ENCODE results near the gene HS3ST4. TPM values are rescaled to one million over a fixed set of nuclear protein-coding genes. Genes with fewer than 3 reads are reported as not detected.

Gene HS3ST4
- total and polyA plus RNA-seq, 10 of the 15 experiments (the other 5 are each of a cell fraction or from before 2014, with no cell fraction given) = 0.05 TPM; not detected in 9

DNA sequence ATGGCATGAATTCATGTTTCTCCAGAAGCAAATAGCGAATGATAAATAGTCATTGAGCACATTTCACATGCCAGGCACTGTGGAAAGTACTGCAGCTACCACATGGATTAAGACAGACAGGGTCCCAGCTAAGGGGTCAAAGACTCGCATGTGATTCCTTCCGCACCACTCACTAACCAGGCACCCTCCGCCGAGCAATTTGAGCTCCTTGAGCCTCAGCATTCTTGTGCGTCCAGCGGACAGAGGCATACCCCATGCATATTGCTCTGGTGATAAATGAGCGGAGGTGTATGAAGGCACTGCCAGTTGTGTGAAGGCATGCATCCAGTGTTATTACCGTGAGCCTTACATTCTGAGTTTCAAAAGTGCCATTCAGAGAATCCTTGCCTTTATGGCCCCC is 358.7 kb downstream of the HS3ST4 start (continued):
- TF ChIP-seq, protein P1, sequence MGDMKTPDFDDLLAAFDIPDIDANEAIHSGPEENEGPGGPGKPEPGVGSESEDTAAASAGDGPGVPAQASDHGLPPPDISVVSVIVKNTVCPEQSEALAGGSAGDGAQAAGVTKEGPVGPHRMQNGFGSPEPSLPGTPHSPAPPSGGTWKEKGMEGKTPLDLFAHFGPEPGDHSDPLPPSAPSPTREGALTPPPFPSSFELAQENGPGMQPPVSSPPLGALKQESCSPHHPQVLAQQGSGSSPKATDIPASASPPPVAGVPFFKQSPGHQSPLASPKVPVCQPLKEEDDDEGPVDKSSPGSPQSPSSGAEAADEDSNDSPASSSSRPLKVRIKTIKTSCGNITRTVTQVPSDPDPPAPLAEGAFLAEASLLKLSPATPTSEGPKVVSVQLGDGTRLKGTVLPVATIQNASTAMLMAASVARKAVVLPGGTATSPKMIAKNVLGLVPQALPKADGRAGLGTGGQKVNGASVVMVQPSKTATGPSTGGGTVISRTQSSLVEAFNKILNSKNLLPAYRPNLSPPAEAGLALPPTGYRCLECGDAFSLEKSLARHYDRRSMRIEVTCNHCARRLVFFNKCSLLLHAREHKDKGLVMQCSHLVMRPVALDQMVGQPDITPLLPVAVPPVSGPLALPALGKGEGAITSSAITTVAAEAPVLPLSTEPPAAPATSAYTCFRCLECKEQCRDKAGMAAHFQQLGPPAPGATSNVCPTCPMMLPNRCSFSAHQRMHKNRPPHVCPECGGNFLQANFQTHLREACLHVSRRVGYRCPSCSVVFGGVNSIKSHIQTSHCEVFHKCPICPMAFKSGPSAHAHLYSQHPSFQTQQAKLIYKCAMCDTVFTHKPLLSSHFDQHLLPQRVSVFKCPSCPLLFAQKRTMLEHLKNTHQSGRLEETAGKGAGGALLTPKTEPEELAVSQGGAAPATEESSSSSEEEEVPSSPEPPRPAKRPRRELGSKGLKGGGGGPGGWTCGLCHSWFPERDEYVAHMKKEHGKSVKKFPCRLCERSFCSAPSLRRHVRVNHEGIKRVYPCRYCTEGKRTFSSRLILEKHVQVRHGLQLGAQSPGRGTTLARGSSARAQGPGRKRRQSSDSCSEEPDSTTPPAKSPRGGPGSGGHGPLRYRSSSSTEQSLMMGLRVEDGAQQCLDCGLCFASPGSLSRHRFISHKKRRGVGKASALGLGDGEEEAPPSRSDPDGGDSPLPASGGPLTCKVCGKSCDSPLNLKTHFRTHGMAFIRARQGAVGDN (IDR thresholded peaks at IDR 0.05) = no peak
- no peak for TF ChIP-seq FOXM1 (IDR thresholded peaks at IDR 0.05; ENCODE audit: low read depth, low read length)

DNA sequence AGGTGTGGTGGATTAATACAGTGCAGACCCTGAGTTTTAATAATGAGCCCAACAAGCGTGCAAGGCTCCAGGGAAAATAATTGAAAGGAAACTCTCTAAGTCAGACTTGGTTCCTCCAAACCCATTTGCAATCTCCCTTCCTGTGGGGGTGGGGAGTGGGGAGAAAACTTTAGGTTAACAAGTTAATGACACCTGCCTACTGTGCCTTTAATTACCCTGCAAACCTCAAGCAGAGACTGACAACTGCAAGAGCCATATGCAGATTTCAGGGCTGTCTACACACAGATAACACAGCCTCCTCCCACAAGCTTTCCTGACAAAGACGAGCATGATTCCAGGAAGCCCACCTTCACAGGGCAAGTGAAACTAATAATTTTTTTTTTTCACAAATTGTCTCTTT is 359.3 kb downstream of the HS3ST4 start:
- H3K4me1 ChIP-seq (ENCODE audit: control insufficient read depth, insufficient read depth, low read length) = no peaks in the 10 kb centered on the region
- H3K9ac ChIP-seq (ENCODE audit: control insufficient read depth, insufficient read depth, low read length) = no peak overlapping the region
- BruUV-seq (replicated peaks) = no TSS peak
- H3K4me3 ChIP-seq = no peak overlapping the region
- intact Hi-C loops (cut with micrococcal nuclease; ENCODE audit: unreplicated experiment) = no loop called here
- ChIA-PET CTCF (no interaction called here), SMC1A (ENCODE audit: uncharacterized antibody, unreplicated experiment) (interaction anchor here (0.6 kb wide), 1 partner anchor 782 kb away, joined by 3 read pairs; no protein-coding TSS in a partner anchor), RAD21 (ENCODE audit: unreplicated experiment) (no interaction called here), POLR2A (no interaction called here)
- ATAC-seq = no peak
- no peak for TF ChIP-seq ZNF384 (IDR thresholded peaks at IDR 0.05; ENCODE audit: borderline replicate concordance, low read depth, low read length)
- no peak for TF ChIP-seq RCOR1 (conservative IDR thresholded peaks at IDR 0.05; ENCODE audit: low read depth, low read length)
- no peak for TF ChIP-seq FOXK2 (IDR thresholded peaks at IDR 0.05)
- TF ChIP-seq, protein P2, sequence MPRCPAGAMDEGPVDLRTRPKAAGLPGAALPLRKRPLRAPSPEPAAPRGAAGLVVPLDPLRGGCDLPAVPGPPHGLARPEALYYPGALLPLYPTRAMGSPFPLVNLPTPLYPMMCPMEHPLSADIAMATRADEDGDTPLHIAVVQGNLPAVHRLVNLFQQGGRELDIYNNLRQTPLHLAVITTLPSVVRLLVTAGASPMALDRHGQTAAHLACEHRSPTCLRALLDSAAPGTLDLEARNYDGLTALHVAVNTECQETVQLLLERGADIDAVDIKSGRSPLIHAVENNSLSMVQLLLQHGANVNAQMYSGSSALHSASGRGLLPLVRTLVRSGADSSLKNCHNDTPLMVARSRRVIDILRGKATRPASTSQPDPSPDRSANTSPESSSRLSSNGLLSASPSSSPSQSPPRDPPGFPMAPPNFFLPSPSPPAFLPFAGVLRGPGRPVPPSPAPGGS (IDR thresholded peaks at IDR 0.05; ENCODE audit: borderline replicate concordance, insufficient read depth, low read depth, low read length, poor library complexity, severe bottlenecking) = no peak
- no peak for TF ChIP-seq WRNIP1 (IDR thresholded peaks at IDR 0.05; ENCODE audit: borderline replicate concordance, low read depth, low read length)
- TF ChIP-seq GABPA (IDR thresholded peaks at IDR 0.05; ENCODE audit: low read depth) = no peak
- H2AFZ ChIP-seq (ENCODE audit: control insufficient read depth, low read depth, low read length) = no peak overlapping the region
- DNase-seq (ENCODE audit: low read depth, low spot score) = no peak
- no peak overlapping the region for H3K27ac ChIP-seq (ENCODE audit: control insufficient read depth, insufficient read depth)
- no peak overlapping the region for H3K4me2 ChIP-seq (ENCODE audit: control insufficient read depth, insufficient read depth)
- FAIRE-seq = no peak
- WGBS (ENCODE audit: insufficient coverage, insufficient replicate concordance, low lambda C conversion rate, missing lambda C conversion rate) = 9% methylated on average over 2 of the region's 2 CpGs
- H4K20me1 ChIP-seq (ENCODE audit: control insufficient read depth, insufficient read depth) = no peaks in the 10 kb centered on the region
- H3K27me3 ChIP-seq (replicated peaks in 1 of 2; ENCODE audit: control insufficient read depth in 2 of 2, insufficient read depth in 2 of 2, low read length in 1 of 2) = no peaks in the 10 kb centered on the region
- H3K36me3 ChIP-seq (ENCODE audit: control insufficient read depth in 2 of 2, insufficient read depth in 2 of 2, low read length in 1 of 2) = no peaks in the 10 kb centered on the region
- H3K9me3 ChIP-seq (replicated peaks; ENCODE audit: control insufficient read depth, insufficient read depth, low read length) = no peaks in the 10 kb centered on the region
- no peaks in the 10 kb centered on the region for H3K79me2 ChIP-seq (ENCODE audit: control insufficient read depth, insufficient read depth, low read length)
- in situ Hi-C loops (cut with MboI) = no loop called here

Measured in GM12878 (cell line).